SKM-1 (cell line): ENCODE data around the gene GRIN3B.

Experiments used
- DNase-seq: peaks from one replicate; lab custom pipeline; 2025; ENCODE audit not compliant: unreplicated experiment; lab: John Stamatoyannopoulos, UW

The GRIN3B gene

DNA sequence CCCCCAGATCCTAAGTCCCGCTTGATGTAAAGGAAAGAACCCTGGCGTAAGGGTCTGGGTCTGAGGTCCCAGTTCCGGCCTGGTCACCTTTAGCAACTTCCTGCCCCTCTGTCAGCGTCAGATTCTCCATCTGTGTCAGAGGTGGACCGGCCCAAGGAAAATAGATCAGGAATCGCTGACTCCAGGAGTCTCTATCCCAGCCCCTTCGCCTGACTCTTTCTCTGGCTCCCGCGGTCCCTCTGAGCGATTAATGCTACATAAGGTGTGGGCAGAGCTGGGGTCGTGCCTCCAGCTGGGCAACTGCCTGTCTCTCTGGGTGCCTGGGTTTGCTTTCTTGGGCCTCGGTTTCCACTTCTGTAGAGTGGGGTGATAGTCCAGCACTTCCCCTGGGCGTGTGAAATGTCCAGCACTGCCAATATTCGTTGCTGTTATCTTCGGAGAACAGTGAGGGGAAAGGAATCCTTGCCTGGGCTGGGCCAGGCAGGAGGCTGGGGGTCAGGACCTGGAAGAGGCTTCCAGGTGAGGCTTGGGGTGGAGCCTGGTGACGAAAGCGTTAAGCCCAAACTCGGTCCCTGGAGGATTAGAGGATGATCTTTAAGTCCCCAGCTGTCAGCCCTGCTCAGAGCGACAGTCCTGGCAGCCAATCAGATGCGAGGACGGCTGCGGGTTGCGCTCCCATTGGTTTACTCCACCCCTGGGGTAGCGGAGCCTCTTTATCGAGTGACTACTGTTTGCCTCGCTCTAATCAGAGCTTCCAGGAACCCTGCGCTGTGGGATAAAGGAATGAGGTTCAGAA lies 40.5 kb downstream of the GRIN3B start:
- DNase-seq: peak; percentile 42

DNA sequence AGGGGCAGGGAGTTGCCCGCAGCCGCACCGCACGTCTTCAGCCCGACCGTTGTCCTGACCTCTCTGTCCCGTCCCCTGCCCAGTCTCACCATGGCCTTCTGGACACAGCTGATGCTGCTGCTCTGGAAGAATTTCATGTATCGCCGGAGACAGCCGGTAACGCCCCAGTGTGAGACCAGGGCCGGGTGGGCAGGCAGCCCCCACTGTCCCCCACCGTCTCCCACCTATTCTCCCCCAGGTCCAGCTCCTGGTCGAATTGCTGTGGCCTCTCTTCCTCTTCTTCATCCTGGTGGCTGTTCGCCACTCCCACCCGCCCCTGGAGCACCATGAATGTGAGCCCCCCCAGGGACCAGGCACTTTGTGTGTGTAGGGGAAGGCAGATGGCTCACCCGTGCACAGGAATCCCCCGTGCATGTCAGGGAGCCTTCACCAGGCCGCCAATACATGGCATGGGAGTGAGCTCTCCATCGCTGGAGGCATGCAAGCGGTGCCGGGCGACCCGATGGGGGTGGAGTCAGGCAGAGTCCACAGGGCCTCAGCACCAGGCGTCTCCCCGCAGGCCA lies 41.1 kb downstream of the GRIN3B start:
- no peak for DNase-seq

DNA sequence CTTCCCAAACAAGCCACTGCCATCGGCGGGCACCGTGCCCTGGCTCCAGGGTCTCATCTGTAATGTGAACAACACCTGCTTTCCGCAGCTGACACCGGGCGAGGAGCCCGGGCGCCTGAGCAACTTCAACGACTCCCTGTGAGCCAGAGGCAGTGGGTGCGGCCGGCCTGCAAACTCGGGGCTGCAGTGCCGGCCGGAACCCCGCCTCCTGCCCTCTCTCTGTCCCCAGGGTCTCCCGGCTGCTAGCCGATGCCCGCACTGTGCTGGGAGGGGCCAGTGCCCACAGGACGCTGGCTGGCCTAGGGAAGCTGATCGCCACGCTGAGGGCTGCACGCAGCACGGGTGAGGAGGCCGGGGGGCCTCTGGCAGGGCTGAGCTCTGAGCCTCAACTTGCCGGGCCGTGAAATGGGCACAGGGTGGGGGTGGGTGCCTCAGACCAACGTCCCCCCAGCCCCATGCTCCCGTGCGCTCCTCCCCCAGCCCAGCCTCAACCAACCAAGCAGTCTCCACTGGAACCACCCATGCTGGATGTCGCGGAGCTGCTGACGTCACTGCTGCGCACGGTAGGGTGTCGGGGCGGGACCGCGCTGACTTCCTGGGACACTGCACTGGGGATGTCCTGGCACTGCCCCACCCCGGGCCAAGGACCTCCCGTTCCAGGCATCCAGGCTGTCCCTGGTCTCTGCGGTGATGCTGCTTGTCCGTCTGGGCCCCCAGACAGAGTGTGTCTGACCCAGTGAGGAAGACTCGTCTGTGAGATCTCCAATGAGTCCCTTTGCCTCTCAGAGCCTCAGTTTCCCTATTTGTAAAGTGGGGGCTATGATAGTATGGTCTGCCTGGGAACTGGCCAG lies 41.8 kb downstream of the GRIN3B start:
- no peak for DNase-seq

DNA sequence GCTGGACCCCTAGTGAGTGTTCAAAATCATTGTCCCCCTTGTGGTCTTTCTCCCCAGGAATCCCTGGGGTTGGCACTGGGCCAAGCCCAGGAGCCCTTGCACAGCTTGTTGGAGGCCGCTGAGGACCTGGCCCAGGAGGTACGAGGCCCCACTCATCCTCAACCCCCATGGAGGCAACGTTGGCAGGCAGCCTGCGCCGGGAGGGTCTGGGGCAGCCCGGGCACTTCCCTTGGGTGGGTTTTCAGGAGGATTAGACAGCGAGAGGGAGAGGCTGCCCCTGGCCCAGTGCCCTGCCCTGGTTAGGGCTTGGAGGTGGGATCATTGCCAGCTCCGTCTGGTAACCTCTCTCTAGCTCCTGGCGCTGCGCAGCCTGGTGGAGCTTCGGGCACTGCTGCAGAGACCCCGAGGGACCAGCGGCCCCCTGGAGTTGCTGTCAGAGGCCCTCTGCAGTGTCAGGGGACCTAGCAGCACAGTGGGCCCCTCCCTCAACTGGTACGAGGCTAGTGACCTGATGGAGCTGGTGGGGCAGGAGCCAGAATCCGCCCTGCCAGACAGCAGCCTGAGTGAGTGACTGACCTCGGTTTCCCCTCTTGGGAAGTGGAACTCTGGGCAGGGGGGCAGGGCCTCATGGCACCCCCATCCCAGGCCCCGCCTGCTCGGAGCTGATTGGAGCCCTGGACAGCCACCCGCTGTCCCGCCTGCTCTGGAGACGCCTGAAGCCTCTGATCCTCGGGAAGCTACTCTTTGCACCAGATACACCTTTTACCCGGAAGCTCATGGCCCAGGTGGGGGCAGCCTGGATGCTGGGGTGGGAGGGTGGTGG lies 42.7 kb downstream of the GRIN3B start:
- DNase-seq: no peak

DNA sequence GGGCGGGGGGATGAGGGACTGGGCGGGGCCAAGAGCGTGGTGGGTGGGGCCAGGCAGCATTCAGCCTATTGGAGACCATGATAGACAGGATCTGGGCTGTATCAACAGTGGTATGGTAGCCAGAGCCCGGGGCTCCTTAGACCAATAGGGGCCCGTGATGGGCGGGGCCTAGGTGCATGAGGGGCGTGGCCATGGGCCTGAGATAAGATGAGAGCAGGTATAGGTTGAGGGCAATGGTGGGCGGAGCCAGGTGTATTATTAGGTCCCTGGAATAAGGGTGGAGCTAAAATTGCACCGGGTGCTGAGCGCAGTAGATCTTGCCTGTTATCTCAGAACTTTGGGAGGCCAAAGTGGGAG lies 45.0 kb downstream of the GRIN3B start:
- peak; percentile 62 for DNase-seq

DNA sequence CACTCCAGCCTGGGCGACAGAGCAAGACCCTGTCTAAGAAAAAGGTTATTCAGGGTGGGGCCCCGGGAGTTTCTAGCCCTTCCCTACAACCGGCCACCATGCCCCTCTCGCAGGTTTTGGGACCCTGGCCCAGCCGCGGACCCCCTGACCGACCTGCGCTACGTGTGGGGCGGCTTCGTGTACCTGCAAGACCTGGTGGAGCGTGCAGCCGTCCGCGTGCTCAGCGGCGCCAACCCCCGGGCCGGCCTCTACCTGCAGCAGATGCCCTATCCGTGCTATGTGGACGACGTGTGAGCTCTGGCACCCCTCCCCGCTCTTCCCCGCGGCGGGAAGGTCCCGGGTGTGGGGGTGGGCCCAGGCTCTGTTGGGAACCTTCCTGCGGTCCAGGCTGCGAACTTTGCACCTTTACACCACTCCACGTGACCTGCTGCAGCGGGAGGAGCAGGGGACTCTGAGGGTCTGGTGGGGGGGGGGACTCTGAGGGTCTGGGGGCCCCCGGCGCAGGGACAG lies 46.0 kb downstream of the GRIN3B start:
- DNase-seq: no peak

DNA sequence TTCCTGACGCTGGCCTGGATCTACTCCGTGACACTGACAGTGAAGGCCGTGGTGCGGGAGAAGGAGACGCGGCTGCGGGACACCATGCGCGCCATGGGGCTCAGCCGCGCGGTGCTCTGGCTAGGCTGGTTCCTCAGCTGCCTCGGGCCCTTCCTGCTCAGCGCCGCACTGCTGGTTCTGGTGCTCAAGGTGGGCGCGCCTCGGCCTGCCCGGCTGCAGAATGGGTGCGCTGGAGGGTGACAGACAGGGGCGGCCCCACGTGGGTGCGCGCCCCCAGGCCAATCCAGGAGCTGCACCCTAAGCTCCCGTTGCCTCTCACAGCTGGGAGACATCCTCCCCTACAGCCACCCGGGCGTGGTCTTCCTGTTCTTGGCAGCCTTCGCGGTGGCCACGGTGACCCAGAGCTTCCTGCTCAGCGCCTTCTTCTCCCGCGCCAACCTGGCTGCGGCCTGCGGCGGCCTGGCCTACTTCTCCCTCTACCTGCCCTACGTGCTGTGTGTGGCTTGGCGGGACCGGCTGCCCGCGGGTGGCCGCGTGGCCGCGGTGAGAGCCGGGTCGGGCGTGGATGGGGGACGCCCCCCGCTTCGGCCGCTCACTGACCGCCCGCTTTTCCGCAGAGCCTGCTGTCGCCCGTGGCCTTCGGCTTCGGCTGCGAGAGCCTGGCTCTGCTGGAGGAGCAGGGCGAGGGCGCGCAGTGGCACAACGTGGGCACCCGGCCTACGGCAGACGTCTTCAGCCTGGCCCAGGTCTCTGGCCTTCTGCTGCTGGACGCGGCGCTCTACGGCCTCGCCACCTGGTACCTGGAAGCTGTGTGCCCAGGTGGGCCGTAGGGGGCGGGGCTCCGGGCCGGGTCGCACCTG lies 46.8 kb downstream of the GRIN3B start:
- no peak for DNase-seq

DNA sequence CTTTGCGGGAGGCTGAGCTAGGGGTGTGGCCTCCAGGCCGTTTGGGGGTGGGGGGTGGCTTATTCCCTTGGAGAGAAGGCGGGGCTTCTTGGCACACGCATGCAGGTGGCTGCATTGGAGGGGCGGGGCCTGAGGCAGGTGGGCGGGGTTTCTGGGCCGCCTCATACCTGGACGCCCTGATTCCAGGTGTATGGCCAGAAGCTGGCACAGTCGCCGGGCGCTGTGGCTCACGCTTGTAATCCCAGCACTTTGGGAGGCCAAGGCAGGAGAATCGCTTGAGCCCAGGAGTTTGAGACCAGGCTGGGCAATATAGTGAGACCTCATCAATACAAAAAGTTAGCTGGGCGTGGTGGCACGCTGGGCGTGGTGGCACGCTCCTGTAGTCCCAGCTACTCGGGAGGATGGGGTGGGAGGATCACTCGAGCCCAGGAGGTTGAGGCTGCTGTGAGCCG lies 47.5 kb downstream of the GRIN3B start:
- no peak for DNase-seq

DNA sequence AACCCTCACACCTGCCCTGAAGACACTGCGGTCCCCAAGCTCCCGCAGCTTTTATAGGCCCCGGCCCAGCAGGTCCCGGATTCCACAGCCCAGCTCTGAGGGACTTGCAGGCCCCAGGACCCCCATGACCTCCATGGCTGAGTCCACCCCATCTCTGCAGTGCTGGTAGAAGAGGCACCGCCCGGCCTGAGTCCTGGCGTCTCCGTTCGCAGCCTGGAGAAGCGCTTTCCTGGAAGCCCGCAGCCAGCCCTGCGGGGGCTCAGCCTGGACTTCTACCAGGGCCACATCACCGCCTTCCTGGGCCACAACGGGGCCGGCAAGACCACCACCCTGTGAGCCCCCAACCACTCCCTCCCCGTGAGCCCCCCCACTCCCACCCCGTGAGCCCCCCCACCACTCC lies 48.9 kb downstream of the GRIN3B start:
- no peak for DNase-seq

DNA sequence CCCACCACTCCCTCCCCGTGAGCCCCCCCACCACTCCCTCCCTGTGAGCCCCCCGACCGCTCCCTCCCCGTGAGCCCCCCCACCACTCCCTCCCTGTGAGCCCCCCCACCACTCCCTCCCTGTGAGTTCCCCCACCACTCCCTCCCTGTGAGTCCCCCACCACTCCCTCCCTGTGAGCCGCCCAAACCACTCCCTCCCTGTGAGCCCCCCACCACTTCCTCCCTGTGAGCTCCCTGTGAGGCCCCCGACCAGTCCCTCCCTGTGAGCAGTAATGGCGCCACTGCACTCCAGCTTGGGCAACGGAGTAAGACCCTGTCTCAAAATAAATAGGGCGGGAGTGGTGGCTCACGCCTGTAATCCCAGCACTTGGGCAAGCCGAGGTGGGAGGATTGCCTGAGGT lies 49.6 kb downstream of the GRIN3B start:
- DNase-seq: no peak

DNA sequence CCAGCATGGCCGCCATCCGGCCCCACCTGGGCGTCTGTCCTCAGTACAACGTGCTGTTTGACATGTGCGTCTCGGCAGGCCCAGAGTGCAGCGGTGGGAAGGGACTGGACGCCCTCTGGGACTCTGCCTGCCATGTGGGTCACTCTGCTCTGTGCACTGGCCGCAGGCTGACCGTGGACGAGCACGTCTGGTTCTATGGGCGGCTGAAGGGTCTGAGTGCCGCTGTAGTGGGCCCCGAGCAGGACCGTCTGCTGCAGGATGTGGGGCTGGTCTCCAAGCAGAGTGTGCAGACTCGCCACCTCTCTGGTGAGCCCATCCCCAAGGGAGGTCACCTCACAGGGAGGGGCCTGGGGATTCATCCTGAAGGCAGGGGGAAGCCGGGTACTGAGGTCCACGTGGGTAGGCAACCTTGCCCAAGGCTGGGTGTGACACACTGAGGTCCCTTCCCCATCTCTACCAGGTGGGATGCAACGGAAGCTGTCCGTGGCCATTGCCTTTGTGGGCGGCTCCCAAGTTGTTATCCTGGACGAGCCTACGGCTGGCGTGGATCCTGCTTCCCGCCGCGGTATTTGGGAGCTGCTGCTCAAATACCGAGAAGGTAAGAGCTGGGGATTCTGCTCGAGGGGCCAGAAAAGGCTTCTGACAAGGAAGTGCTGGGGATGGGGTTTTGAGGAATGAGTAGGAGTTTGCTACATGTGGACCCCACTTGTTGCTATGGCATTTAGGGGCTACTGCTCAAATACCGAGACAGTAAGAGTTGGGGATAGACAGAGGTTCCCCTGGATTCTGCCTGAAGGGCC lies 51.0 kb downstream of the GRIN3B start:
- DNase-seq: no peak

DNA sequence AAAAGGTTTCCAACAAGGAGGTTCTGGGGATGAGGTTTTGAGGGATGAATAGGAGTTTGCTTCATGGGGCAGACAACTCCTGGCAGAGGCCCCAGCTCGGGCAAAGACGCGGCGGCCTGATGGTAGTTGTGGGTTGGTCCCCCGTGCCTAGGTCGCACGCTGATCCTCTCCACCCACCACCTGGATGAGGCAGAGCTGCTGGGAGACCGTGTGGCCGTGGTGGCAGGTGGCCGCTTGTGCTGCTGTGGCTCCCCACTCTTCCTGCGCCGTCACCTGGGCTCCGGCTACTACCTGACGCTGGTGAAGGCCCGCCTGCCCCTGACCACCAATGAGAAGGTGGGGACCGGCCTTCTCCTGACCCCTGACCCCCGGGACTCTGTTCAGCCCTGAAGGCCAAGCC lies 51.6 kb downstream of the GRIN3B start:
- no peak for DNase-seq

DNA sequence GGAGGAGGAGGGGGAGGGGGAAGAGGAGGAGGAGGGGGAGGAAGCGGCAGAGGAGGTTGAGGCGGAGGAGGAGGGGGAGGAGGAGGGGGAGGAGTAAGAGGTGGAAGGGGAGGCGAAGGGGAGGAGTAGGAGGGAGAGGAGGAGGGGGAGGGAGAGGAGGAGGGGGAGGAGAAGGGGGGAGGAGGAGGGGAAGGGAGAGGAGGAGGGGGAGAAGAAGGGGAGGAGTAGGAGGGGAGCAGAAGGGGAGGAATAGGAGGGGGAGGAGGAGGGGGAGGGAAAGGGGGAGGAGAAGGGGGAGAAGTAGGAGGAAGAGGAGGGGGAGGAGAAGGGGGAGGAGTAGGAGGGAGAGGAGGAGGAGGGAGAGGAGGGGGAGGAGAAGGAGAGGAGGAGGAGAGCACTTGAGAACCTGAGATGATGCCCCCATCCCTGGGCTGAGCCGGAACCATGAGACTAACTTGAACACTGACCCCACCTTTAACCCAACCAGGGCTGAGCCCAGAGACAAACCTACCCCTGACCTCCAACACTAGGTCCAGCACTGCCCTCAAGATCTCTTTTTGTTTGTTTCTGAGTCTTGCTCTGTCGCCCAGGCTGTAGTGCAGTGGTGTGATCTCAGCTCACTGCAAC lies 52.2 kb downstream of the GRIN3B start:
- no peak for DNase-seq

DNA sequence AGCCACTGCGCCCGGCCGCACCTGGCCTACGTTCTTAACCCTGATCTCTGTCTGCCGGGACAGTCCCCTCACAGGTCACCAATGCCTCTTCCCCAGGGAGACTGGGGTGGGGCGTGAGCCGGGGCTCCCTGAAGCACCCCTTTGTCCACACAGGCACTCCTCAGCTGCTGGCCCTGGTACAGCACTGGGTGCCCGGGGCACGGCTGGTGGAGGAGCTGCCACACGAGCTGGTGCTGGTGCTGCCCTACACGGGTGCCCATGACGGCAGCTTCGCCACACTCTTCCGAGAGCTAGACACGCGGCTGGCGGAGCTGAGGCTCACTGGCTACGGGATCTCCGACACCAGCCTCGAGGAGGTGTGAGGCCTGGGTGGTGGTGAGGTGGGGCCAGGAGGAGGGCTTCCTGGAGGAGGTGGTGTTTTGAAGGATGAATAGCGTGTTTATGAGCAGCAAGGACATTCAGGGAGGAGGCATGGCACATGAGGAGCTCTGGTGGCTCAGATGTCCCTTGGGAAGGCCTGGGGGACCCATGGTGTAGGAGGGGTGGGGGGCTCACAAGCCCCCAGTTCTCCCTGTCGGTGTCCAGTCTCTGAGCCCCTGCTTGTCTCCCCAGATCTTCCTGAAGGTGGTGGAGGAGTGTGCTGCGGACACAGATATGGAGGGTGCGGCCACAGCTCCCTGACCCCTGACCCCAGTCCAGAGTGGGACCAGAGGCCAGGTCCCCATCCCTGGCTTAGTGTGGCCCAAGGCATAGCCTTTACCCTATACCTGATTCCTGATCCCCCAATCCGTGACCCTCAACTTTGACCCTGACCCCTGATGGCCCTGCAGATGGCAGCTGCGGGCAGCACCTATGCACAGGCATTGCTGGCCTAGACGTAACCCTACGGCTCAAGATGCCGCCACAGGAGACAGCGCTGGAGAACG lies 53.2 kb downstream of the GRIN3B start:
- no peak for DNase-seq

DNA sequence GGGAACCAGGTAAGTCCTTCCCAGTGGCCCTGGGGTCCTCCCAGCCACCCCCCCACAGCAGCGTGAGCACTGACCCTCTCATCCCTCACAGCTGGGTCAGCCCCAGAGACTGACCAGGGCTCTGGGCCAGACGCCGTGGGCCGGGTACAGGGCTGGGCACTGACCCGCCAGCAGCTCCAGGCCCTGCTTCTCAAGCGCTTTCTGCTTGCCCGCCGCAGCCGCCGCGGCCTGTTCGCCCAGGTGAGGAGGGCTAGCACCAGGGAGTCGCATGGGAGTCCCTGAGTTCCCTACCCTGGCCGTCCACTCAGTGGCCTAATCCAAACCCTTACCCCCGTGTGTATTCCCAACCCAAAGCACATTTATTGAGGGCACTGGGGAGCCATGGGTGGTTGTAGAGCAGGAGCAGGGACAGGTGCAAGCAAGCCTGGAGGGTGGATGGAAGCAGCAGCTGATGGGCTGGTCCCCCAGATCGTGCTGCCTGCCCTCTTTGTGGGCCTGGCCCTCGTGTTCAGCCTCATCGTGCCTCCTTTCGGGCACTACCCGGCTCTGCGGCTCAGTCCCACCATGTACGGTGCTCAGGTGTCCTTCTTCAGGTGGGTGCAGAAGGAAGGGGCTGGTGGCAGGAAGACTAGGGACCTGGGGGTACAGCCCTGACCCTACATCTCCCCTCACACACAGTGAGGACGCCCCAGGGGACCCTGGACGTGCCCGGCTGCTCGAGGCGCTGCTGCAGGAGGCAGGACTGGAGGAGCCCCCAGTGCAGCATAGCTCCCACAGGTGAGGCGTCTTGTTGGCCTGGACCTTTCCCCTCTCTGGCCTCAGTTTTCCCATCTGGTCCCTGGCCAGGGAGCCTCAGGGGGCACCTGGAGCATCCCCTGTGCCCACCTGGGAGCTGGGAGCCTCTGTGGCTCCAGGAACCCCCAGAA lies 54.1 kb downstream of the GRIN3B start:
- no peak for DNase-seq

DNA sequence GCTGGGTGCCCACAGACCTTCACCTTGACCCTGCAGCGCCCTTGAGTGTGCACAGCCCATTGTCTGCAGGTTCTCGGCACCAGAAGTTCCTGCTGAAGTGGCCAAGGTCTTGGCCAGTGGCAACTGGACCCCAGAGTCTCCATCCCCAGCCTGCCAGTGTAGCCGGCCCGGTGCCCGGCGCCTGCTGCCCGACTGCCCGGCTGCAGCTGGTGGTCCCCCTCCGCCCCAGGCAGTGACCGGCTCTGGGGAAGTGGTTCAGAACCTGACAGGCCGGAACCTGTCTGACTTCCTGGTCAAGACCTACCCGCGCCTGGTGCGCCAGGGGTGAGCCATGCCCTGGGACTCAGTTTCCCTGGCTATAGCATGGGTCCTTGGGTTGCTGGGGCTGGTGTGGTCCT lies 54.8 kb downstream of the GRIN3B start:
- DNase-seq: no peak
